Measurements from ENCODE around the gene RHCG. TPM values are rescaled to one million over a fixed set of nuclear protein-coding genes. Genes with fewer than 3 reads are reported as not detected.

The RHCG gene
- total RNA-seq, 1 experiment from 2014 or later = not detected

GRCh38 chr15:89450076-89451006 is 46.0 kb downstream of the RHCG start:
- no peak overlapping the region for H3K27ac ChIP-seq (ENCODE audit: low read length)
- DNase-seq = no peak
- no peaks in the 10 kb centered on the region for H3K9me3 ChIP-seq (ENCODE audit: low read length)
- H3K79me2 ChIP-seq (ENCODE audit: low read length) = no peaks in the 10 kb centered on the region
- no peaks in the 10 kb centered on the region for H3K36me3 ChIP-seq (ENCODE audit: insufficient read depth, low read length)
- no peak overlapping the region for H2AFZ ChIP-seq (ENCODE audit: low read length)
- H3K4me2 ChIP-seq (ENCODE audit: low read depth, low read length, poor library complexity, severe bottlenecking) = no peak overlapping the region
- no peak overlapping the region for H3K4me3 ChIP-seq (ENCODE audit: low read length)
- H3K4me1 ChIP-seq (ENCODE audit: low read length) = peaks cover 3% of the 10 kb centered on the region
- H3K9ac ChIP-seq (ENCODE audit: low read length) = no peak overlapping the region
- no peaks in the 10 kb centered on the region for H3K9me2 ChIP-seq (replicated peaks; ENCODE audit: insufficient read depth, low read length)
- H4K20me1 ChIP-seq (ENCODE audit: insufficient read depth, low read depth, low read length) = no peaks in the 10 kb centered on the region
- no peaks in the 10 kb centered on the region for H3K27me3 ChIP-seq (ENCODE audit: low read length)

- Histone ChIP-seq H3K9me2 (replicated peaks; ENCODE audit: insufficient read depth, low read length) (no peaks in the 10 kb centered on the region), H3K4me1 (ENCODE audit: low read length) (peaks cover 3% of the 10 kb centered on the region), H3K4me2 (ENCODE audit: low read depth, low read length, poor library complexity, severe bottlenecking) (no peak overlapping the region), H3K4me3 (ENCODE audit: low read length) (no peak overlapping the region), H3K27me3 (ENCODE audit: low read length) (no peaks in the 10 kb centered on the region), H2AFZ (ENCODE audit: low read length) (no peak overlapping the region), H3K79me2 (ENCODE audit: low read length) (no peaks in the 10 kb centered on the region), H3K9me3 (ENCODE audit: low read length) (no peaks in the 10 kb centered on the region), H3K9ac (ENCODE audit: low read length) (no peak overlapping the region), H3K27ac (ENCODE audit: low read length) (no peak overlapping the region), H3K36me3 (ENCODE audit: insufficient read depth, low read length) (no peaks in the 10 kb centered on the region), H4K20me1 (ENCODE audit: insufficient read depth, low read depth, low read length) (no peaks in the 10 kb centered on the region)
- DNase-seq = no peak
Observed at GRCh38 chr15:89448825-89449224, 47.6 kb downstream of the RHCG start.

GRCh38 chr15:89447676-89448075 is 48.7 kb downstream of the RHCG start:
- peaks cover 11% of the 10 kb centered on the region for H3K4me1 ChIP-seq (ENCODE audit: low read length)
- no peak overlapping the region for H3K27ac ChIP-seq (ENCODE audit: low read length)
- no peak overlapping the region for H3K4me2 ChIP-seq (ENCODE audit: low read depth, low read length, poor library complexity, severe bottlenecking)
- no peak overlapping the region for H3K9ac ChIP-seq (ENCODE audit: low read length)
- H3K4me3 ChIP-seq (ENCODE audit: low read length) = no peak overlapping the region
- no peaks in the 10 kb centered on the region for H3K36me3 ChIP-seq (ENCODE audit: insufficient read depth, low read length)
- H3K79me2 ChIP-seq (ENCODE audit: low read length) = no peaks in the 10 kb centered on the region
- no peaks in the 10 kb centered on the region for H4K20me1 ChIP-seq (ENCODE audit: insufficient read depth, low read depth, low read length)
- H3K27me3 ChIP-seq (ENCODE audit: low read length) = no peaks in the 10 kb centered on the region
- H3K9me2 ChIP-seq (replicated peaks; ENCODE audit: insufficient read depth, low read length) = no peaks in the 10 kb centered on the region
- DNase-seq = no peak
- H3K9me3 ChIP-seq (ENCODE audit: low read length) = no peaks in the 10 kb centered on the region
- H2AFZ ChIP-seq (ENCODE audit: low read length) = no peak overlapping the region

- H3K9me3 ChIP-seq (ENCODE audit: low read length) = no peaks in the 10 kb centered on the region
- H3K4me3 ChIP-seq (ENCODE audit: low read length) = no peak overlapping the region
- H3K79me2 ChIP-seq (ENCODE audit: low read length) = no peaks in the 10 kb centered on the region
- no peak overlapping the region for H3K27ac ChIP-seq (ENCODE audit: low read length)
- no peak overlapping the region for H3K4me2 ChIP-seq (ENCODE audit: low read depth, low read length, poor library complexity, severe bottlenecking)
- peaks cover 21% of the 10 kb centered on the region for H3K4me1 ChIP-seq (ENCODE audit: low read length)
- H3K27me3 ChIP-seq (ENCODE audit: low read length) = no peaks in the 10 kb centered on the region
- H3K36me3 ChIP-seq (ENCODE audit: insufficient read depth, low read length) = no peaks in the 10 kb centered on the region
- H3K9me2 ChIP-seq (replicated peaks; ENCODE audit: insufficient read depth, low read length) = no peaks in the 10 kb centered on the region
- no peak overlapping the region for H3K9ac ChIP-seq (ENCODE audit: low read length)
- no peaks in the 10 kb centered on the region for H4K20me1 ChIP-seq (ENCODE audit: insufficient read depth, low read depth, low read length)
- no peak overlapping the region for H2AFZ ChIP-seq (ENCODE audit: low read length)
- no peak for DNase-seq
Observed at GRCh38 chr15:89446255-89446891, 50.0 kb downstream of the RHCG start.

GRCh38 chr15:89445518-89445917 is 50.9 kb downstream of the RHCG start:
- H4K20me1 ChIP-seq (ENCODE audit: insufficient read depth, low read depth, low read length) = no peaks in the 10 kb centered on the region
- H3K4me2 ChIP-seq (ENCODE audit: low read depth, low read length, poor library complexity, severe bottlenecking) = no peak overlapping the region
- no peaks in the 10 kb centered on the region for H3K79me2 ChIP-seq (ENCODE audit: low read length)
- H3K4me3 ChIP-seq (ENCODE audit: low read length) = no peak overlapping the region
- H3K9me3 ChIP-seq (ENCODE audit: low read length) = no peaks in the 10 kb centered on the region
- no peaks in the 10 kb centered on the region for H3K9me2 ChIP-seq (replicated peaks; ENCODE audit: insufficient read depth, low read length)
- no peak overlapping the region for H3K9ac ChIP-seq (ENCODE audit: low read length)
- DNase-seq = no peak
- no peaks in the 10 kb centered on the region for H3K27me3 ChIP-seq (ENCODE audit: low read length)
- no peak overlapping the region for H2AFZ ChIP-seq (ENCODE audit: low read length)
- H3K4me1 ChIP-seq (ENCODE audit: low read length) = peaks cover 25% of the 10 kb centered on the region
- H3K36me3 ChIP-seq (ENCODE audit: insufficient read depth, low read length) = no peaks in the 10 kb centered on the region
- no peak overlapping the region for H3K27ac ChIP-seq (ENCODE audit: low read length)

GRCh38 chr15:89444241-89445225 is 51.9 kb downstream of the RHCG start:
- no peaks in the 10 kb centered on the region for H3K79me2 ChIP-seq (ENCODE audit: low read length)

GRCh38 chr15:89443581-89443980 is 52.8 kb downstream of the RHCG start:
- Histone ChIP-seq H3K36me3 (ENCODE audit: insufficient read depth, low read length) (no peaks in the 10 kb centered on the region), H3K9me2 (replicated peaks; ENCODE audit: insufficient read depth, low read length) (no peaks in the 10 kb centered on the region), H3K4me3 (ENCODE audit: low read length) (no peak overlapping the region), H3K4me1 (ENCODE audit: low read length) (peaks cover 25% of the 10 kb centered on the region), H3K4me2 (ENCODE audit: low read depth, low read length, poor library complexity, severe bottlenecking) (no peak overlapping the region), H3K9me3 (ENCODE audit: low read length) (no peaks in the 10 kb centered on the region), H3K9ac (ENCODE audit: low read length) (no peak overlapping the region), H3K79me2 (ENCODE audit: low read length) (no peaks in the 10 kb centered on the region), H2AFZ (ENCODE audit: low read length) (no peak overlapping the region), H4K20me1 (ENCODE audit: insufficient read depth, low read depth, low read length) (no peaks in the 10 kb centered on the region), H3K27me3 (ENCODE audit: low read length) (no peaks in the 10 kb centered on the region), H3K27ac (ENCODE audit: low read length) (no peak overlapping the region)
- DNase-seq = no peak

More at GRCh38 chr15:89444241-89445225, 51.9 kb downstream of the RHCG start:
- Histone ChIP-seq H3K9ac (ENCODE audit: low read length) (no peak overlapping the region), H3K27ac (ENCODE audit: low read length) (no peak overlapping the region), H3K36me3 (ENCODE audit: insufficient read depth, low read length) (no peaks in the 10 kb centered on the region), H3K4me2 (ENCODE audit: low read depth, low read length, poor library complexity, severe bottlenecking) (no peak overlapping the region), H2AFZ (ENCODE audit: low read length) (no peak overlapping the region), H3K27me3 (ENCODE audit: low read length) (no peaks in the 10 kb centered on the region), H3K9me2 (replicated peaks; ENCODE audit: insufficient read depth, low read length) (no peaks in the 10 kb centered on the region), H4K20me1 (ENCODE audit: insufficient read depth, low read depth, low read length) (no peaks in the 10 kb centered on the region), H3K4me1 (ENCODE audit: low read length) (peaks cover 25% of the 10 kb centered on the region), H3K4me3 (ENCODE audit: low read length) (no peak overlapping the region), H3K9me3 (ENCODE audit: low read length) (no peaks in the 10 kb centered on the region)
- no peak for DNase-seq

All from Karpas-422 (cell line).